GM18519 (cell line): ENCODE results near the gene TNNT1.
A peak's percentile ranks its signal among the peaks of the same experiment; 100 is the strongest.

ENCODE experiments used
- ATAC-seq: cut with Tn5 transposase; IDR thresholded peaks from one replicate; pipeline ENCODE4 v1.9.1; 2021; ENCODE audit warnings: mild to moderate bottlenecking, moderate library complexity; ENCODE audit not compliant: unreplicated experiment, low FRiP score

The TNNT1 gene

GRCh38 chr19:55146078-55146704, 2.8 kb downstream of the TNNT1 start:
- no peak for ATAC-seq

- ATAC-seq: no peak
Observed at GRCh38 chr19:55145232-55145631, 3.8 kb downstream of the TNNT1 start.

DNA sequence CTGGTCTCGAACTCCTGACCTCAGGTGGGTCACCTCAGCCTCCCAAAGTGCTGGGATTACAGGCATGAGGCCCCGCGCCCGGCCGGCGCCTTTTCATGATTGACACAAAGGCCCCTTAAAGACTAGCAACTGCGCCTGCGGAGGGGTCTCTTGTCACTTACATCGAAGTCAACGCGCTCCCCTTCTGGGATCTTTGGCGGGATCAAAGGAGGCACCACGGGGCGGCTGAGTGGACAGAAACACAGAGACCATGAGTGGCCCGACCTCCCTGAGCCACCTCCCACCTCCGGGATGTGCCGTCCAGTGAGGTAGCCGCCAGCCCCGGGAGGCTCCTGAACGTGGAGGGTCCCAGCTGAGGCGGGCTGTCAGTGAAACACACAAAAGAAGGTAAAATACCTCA, 7.3 kb downstream of the TNNT1 start:
- ATAC-seq: no peak

DNA sequence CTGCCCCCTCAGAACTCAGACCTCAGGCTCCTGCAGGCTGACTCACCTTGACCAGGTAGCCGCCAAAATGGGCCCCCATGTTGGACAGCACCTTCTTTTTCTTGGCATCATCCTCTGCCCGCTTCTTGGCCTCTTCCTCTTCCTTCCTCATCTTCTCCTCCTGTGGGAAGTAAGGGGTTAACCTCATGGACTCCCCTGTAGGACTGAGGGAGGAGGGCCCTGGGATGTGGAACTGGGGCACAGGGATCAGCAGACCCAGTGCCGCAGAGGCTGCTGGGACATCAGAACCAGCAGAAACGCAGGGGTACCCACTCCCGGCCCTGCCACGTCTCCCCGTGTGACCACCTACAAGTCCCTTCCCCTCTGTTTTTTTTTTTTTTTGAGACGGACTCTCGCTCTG, 11.1 kb downstream of the TNNT1 start:
- no peak for ATAC-seq

- ATAC-seq: no peak
Observed at GRCh38 chr19:55136399-55137102, 12.5 kb downstream of the TNNT1 start.

DNA sequence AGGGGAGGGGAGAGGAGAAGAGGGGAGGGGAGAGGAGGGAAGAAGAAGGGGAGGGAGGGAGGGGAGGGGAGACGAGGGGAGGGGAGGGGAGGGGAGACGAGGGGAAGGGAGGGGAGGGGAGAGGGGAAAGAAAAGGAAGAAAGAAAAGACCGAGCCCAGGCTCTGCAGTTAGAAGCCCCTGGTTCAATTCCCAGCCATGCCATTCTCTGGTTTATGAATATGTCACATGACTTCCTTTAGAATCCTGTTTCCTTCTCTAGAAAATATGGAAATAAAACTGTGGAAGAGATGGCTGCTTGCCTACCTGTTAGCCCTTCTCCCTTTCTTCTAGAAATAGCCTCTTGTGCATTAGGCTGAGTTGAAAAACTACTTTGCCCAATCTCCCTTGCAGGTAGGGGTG, 14.3 kb downstream of the TNNT1 start:
- ATAC-seq: no peak

GRCh38 chr19:55133639-55134444, 15.2 kb downstream of the TNNT1 start:
- no peak for ATAC-seq

- no peak for ATAC-seq
Observed at GRCh38 chr19:55132453-55133129, 16.4 kb downstream of the TNNT1 start.

DNA sequence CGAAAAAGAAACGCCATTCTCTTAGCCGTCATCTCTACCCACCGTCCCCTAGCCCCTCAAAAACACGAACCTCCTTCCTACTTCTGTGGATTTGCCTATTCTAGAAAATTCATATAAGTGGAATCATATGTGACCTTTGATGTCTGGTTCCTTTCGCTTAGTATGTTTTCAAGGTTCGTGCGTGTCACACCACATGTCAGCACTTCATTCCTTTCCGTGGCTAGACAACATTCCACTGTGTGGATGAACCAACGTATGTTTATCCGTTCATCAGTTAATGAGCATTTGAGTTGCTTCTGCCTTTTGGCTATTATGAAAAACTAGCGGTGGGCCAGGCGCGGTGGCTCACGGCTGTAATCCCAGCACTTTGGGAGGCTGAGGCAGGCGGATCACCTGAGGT, 17.6 kb downstream of the TNNT1 start:
- no peak for ATAC-seq

DNA sequence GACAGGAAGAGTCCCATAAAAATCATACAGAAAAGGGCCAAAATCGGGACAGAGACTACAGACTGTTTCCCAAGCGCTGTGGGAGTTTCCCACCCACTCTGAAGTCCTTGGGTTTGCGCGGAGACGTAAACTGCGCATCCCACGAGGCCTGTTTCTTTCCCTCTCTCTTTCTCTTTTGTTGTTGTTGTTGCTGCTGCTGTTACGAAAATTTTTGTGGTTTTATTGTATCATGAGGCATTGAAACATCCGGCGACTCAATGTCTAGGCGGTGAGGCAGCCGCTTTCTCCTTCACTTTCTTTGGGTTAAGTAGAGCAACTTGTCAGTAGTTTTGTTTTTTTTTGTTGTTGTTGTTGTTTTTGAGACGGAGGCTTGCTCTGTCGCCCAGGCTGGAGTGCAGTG, 30.0 kb downstream of the TNNT1 start:
- ATAC-seq: no peak

DNA sequence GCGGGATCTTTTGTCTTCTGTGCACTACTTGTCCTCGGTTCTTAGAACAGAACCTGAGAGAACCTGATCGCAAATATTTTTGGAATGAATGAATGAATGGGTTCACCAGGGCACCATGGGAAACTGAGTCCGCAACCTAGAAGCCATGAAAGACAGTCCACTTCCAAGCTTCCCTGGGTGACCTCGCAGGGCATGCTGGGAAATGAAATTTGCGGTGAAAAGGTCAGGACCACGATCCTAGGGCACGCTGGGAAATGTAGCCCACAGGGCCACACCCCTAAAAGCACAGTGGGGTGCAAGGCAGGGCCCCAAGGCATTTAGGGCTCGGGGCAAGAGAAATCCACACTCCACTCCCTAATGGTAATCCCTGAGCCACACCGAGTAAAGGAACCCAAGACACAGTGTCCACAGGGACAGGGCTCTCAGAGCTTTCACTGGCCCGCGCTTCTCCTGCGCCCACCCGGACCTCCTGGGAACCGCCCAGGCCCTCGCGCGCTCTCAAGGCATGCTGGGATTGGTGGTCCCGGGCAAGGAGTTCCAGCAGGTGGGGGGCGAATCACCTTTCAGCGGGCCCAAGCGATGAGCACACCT, 30.5 kb downstream of the TNNT1 start:
- ATAC-seq: no peak

- ATAC-seq: peak; percentile 79
Observed at GRCh38 chr19:55117663-55118391, 31.2 kb downstream of the TNNT1 start.

DNA sequence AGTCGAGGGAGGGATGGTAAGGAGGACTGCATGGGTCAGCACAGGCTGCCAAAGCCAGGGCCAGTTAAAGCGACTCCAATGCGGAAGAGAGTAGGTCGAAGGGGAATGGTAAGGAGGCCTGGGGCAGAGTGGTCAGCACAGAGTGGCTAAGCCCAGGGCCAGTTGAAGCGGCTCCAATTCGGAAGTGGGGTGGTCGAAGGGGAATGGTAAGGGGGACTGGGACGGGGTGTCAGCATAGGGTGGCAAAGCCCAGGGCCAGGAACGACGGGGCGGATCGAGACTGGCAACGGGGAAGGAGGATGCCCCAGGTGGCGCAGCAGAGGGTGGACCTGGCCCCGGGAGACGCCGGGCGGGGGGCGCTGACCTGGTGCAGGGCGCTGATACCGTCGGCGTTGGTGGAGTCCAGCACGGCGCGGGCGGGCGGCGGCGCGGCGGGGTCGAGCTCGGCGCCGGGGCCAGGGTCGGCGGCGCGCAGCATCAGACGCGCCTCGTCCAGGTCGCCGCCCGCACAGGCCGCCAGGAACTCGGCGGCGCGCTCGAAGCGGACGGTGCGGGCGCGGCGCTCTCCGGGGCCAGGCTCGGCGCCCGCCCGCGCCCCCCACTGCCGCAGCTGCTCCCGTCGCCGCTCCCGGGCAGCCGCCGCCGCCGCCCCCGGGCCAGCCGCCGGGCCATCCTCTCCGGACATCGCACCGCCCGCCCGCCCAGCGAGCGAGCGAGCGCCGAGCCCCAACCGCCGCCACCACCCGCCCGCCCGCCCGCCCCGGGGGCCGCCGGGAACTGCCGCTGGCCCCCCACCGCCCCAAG, 31.9 kb downstream of the TNNT1 start, which contains the start of gene PPP1R12C:
PPP1R12C (minus strand) TSS at position 779 of the 804 bp plus-strand sequence; CDS start at position 685, 94 bp downstream.
- ATAC-seq: peak; percentile 6

- no peak for ATAC-seq
Observed at GRCh38 chr19:55116232-55116858, 32.7 kb downstream of the TNNT1 start.

DNA sequence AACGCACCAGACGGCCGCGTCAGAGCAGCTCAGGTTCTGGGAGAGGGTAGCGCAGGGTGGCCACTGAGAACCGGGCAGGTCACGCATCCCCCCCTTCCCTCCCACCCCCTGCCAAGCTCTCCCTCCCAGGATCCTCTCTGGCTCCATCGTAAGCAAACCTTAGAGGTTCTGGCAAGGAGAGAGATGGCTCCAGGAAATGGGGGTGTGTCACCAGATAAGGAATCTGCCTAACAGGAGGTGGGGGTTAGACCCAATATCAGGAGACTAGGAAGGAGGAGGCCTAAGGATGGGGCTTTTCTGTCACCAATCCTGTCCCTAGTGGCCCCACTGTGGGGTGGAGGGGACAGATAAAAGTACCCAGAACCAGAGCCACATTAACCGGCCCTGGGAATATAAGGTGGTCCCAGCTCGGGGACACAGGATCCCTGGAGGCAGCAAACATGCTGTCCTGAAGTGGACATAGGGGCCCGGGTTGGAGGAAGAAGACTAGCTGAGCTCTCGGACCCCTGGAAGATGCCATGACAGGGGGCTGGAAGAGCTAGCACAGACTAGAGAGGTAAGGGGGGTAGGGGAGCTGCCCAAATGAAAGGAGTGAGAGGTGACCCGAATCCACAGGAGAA, 33.5 kb downstream of the TNNT1 start:
- ATAC-seq: no peak

DNA sequence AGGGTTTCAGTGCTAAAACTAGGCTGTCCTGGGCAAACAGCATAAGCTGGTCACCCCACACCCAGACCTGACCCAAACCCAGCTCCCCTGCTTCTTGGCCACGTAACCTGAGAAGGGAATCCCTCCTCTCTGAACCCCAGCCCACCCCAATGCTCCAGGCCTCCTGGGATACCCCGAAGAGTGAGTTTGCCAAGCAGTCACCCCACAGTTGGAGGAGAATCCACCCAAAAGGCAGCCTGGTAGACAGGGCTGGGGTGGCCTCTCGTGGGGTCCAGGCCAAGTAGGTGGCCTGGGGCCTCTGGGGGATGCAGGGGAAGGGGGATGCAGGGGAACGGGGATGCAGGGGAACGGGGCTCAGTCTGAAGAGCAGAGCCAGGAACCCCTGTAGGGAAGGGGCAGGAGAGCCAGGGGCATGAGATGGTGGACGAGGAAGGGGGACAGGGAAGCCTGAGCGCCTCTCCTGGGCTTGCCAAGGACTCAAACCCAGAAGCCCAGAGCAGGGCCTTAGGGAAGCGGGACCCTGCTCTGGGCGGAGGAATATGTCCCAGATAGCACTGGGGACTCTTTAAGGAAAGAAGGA, 34.4 kb downstream of the TNNT1 start:
- no peak for ATAC-seq

DNA sequence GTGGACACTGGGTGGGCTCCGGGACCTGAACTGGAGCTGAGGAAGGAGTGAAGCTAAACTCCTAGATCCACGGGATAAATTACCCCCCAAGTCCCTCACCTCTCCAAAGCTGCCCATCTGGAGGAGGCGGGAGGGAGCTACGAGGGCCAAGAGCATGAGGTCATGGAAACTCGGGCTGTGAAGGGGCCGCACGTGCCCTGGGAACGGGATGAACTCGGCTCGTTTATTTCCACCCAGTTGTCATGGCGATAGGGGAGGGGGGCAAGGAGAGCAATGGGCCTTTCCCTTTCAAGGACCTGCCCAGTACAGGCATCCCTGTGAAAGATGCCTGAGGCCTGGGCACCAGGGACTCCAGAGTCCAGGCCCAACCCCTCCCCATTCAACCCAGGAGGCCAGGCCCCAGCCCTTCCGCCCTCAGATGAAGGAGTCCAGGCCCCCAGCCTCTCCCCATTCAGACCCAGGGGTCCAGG, 35.4 kb downstream of the TNNT1 start:
- no peak for ATAC-seq
